ENCODE data around the gene TBCCD1.
"Not testable (repeated sequence)": the region's sequence is repeated elsewhere in the genome, so short reads cannot be mapped to it uniquely, and the experiment has no call there.

The TBCCD1 gene

DNA sequence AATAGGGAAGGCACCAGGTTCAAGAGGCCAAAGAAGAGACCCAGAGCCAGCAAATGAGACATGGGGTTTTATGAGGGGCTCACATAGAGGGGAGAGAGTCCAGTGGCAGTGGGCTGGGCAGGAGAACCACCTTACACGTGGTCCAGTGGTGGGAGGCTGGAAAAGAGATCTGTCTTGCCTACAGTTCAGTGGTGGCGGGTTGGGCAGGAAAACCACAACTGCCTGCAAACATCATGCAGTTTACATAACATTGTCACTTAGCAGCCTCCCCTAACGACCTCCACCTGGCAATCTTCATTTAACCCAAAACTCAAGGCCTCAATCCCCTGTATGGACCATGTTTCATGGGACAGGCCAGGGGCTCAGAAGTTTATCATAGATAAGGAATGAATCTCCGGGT is 52.0 kb downstream of the TBCCD1 start:
- DNase-seq: no peak

- peak; percentile 44 for DNase-seq
Measured at GRCh38 chr3:186514296-186515002, 52.7 kb downstream of the TBCCD1 start.

- no peak for DNase-seq
Measured at GRCh38 chr3:186513386-186513785, 53.8 kb downstream of the TBCCD1 start.

GRCh38 chr3:186512570-186513302 is 54.4 kb downstream of the TBCCD1 start:
- no peak for DNase-seq

- no peak for DNase-seq
Measured at GRCh38 chr3:186511702-186512101, 55.4 kb downstream of the TBCCD1 start.

DNA sequence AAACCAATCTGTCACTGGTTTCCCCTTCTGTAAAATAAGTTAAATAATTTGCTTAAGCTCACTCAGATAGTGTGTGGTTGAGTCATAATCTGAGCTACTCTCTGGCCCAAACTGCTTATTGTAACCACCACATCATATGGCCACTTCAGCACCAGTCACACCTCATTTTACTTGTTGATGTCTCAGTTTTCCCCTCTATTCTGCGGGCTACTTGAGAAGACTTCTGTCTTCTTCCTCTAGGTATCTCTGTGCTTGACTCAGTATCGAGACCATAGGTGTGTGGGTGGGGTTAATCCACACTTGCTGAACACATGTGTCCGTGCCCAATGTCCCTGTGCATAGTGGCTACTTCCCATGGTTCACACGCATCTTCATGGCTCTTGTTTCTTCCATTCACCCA is 55.9 kb downstream of the TBCCD1 start:
- DNase-seq: peak; percentile 36

DNA sequence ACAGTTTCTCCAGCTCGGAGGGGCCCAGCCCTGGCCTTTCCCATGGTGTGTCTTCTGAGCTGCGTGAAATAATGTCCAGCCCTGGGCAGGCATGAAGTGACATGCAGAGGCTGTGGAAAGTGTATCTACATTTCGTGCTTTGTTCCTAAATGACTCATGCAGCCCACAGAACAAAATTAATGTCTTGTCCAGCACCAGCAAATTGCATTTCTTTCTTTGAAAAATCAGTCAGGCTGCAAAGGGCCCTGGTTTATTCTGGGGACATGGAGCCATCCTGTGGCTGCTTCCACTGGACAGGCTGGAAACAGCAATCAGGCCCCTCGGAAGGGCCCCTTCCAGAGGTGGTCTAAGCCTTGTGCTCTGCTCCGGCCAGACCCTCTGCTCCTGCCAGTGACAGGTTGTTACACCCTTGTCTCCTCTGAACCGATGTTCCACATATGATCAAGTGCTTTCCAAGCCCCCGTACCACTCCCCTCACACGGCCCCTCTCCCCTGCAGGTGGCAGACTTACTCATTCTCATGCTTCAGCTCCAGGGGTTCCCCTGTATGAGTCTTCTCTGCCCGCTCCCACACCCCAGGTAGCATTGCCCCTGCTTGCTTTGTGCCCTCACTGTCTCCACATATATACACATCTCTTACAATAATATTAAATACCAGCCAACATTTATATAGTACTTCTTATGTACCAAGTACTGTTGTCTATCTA is 56.6 kb downstream of the TBCCD1 start:
- no peak for DNase-seq

DNA sequence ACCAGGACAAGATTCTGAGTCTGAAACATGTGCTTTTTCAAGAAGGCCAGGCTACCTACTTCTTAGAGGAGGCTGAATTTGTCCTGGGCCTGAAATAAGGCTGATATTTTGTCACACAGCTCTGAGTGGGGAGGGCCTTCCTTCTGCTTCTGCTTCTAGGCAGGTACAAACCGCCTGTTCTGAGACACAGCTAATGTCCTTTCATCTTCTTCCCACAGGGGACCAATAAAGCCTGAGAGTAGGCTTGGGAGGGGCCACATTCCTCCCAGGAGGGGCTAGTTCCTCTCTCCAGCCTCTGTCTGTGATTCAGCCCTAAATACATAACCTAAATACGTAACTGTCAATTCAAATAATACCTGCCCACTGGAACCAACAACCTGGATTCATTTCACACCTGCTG is 57.7 kb downstream of the TBCCD1 start:
- no peak for DNase-seq

DNA sequence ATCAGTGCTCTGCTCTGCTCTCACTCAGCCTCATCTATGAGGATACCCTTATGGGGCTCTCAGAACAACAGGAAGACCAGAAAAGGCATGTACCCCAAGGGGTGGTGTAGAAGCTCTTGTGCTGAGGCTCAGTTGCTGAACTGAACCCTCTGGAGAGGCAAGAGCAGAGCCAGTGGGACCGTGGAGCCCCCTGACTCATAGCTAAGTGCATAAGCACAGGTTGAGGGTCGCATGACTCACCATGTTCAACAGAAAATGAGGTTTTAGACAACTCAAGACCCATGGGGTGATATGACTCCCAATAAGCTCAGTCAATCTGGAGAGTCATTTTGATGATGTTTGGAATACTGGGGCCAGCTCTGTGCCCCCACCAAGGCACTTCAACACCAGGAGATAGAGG is 60.3 kb downstream of the TBCCD1 start:
- DNase-seq: peak; percentile 43

DNA sequence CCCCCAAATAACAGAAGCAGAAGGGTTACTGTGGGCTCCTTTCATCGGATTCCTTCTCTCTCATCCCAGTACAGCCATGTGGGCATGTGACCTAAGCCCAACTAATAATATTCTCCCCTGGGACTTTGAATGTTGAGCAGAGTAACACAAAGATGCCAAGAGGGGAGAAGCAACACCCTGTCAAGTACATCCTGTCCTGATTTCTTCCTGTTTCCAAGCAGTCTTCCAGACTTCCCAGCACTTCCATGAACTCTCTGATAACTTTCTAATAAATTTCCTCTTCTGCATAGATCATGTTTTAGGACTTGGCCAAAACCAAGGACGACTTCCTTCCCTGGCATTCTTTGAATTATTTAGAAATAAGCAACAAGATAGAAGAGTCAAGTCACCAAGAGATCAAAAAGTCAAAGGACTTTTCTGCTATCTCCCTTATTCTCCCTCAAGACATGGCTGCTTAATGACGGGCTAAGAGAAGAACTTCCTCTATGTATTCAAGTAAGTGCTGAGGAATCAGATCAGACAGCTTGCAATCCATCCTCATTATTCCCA is 60.9 kb downstream of the TBCCD1 start:
- DNase-seq: no peak

GRCh38 chr3:186502966-186503712 is 64.0 kb downstream of the TBCCD1 start:
- DNase-seq: no peak

DNA sequence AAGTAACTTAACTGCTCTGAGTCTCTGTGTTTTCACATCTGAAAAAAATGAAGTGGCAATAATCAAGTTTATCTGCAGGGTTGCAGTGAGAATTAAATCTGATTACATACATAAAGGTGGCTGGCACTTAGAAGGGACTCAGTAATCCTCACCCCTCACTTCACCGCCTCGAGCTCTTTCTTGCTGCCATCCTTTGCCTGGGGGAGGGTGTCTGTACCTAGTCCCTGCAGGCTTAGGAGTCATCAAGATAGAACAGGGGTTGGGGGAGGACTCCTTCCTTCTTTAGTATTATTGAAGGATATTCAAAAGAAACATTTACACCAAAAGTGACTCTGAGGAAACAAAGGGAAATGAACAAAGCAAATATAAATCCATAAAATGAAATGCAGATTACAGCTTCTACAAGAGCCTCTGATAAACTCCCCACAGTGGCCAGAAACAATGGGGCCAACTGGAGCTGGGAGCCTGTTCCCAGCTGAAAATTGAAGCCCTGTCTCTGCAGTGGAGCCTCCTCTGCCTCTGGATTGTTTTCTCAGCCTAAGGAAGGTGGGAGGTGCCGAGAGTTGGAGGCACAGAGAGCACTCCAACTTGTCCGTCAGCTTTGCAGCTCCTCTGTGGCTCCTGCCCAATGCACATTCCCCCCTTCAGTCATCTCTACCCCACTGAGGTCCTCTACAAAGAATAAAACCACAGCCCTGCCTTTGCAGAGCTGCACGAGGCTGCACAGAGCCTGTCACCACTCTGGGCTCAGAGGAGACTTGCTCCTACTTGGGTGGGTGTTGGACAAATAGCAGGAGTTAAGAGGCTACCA is 64.8 kb downstream of the TBCCD1 start:
- DNase-seq: no peak

- not testable (repeated sequence) for DNase-seq
Measured at GRCh38 chr3:186499949-186500348, 67.2 kb downstream of the TBCCD1 start.

- not testable (repeated sequence) for DNase-seq
Measured at GRCh38 chr3:186498022-186498421, 69.1 kb downstream of the TBCCD1 start.

GRCh38 chr3:186497608-186498007 is 69.5 kb downstream of the TBCCD1 start:
- no peak for DNase-seq

GRCh38 chr3:186496635-186497034 is 70.5 kb downstream of the TBCCD1 start:
- DNase-seq: no peak
